ENCODE data around the gene SLC43A2.

Gene SLC43A2

GRCh38 chr17:1560101-1560857 is 68.4 kb downstream of the SLC43A2 start (continued):
- no peak for TF ChIP-seq ZNF391 (tag by site-specific recombination; IDR thresholded peaks at IDR 0.05; ENCODE audit: borderline replicate concordance, low read depth)

DNA sequence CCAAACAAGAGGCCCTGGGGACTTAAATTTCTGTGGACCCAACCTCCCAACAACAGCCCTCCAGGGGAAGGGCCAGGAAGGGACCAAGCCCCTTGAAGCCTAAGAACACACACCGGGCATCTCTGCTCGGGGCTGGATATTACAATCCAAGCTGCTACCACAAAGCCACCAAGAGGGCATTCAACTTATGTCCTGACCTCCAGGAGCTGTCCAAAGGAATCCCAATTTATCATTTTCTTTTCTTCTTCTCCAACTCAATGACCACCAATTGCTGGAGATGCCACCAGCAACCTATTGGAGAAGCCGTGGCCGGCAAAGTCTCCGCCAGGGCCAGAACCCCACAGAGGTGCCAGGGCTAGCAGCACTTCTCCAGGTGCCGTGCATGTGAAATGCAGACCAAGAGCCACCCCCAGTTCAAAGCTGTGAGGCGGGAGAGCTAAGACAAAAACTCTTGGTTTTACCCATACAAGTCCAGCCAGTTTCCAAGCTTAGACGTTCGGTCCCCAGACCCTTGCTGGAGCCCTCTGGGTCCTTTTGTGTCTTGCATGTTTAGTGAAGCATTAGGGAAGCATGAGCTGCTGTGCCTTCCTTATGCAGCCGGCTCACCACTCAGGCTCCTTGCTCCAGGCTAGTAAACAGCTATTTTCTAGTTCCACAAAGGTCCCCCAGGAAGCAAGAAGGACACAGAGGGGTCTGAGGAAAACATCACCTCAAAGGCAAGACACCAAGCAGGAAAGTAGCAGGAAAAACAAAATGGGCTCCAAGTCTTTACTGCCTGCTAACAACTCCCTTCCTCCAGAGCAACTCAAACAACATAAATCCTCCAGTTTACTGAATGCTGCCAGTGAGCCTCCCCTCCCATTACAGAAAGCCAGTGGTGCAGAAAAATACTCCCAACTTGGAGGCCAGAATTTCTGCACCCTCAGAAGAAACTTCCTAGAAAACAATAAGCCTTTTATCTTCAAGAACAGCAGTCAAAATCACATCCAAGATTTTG is 69.3 kb downstream of the SLC43A2 start:
- TF ChIP-seq GLIS1 (tag by site-specific recombination; IDR thresholded peaks at IDR 0.05) (peak; percentile 67), ZNF169 (tag by site-specific recombination; IDR thresholded peaks at IDR 0.05) (no peak), WT1 (tag by site-specific recombination; IDR thresholded peaks at IDR 0.05) (peak; percentile 64; the same call in 1 of the 2 replicates)
- TF ChIP-seq, protein P1, sequence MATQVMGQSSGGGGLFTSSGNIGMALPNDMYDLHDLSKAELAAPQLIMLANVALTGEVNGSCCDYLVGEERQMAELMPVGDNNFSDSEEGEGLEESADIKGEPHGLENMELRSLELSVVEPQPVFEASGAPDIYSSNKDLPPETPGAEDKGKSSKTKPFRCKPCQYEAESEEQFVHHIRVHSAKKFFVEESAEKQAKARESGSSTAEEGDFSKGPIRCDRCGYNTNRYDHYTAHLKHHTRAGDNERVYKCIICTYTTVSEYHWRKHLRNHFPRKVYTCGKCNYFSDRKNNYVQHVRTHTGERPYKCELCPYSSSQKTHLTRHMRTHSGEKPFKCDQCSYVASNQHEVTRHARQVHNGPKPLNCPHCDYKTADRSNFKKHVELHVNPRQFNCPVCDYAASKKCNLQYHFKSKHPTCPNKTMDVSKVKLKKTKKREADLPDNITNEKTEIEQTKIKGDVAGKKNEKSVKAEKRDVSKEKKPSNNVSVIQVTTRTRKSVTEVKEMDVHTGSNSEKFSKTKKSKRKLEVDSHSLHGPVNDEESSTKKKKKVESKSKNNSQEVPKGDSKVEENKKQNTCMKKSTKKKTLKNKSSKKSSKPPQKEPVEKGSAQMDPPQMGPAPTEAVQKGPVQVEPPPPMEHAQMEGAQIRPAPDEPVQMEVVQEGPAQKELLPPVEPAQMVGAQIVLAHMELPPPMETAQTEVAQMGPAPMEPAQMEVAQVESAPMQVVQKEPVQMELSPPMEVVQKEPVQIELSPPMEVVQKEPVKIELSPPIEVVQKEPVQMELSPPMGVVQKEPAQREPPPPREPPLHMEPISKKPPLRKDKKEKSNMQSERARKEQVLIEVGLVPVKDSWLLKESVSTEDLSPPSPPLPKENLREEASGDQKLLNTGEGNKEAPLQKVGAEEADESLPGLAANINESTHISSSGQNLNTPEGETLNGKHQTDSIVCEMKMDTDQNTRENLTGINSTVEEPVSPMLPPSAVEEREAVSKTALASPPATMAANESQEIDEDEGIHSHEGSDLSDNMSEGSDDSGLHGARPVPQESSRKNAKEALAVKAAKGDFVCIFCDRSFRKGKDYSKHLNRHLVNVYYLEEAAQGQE (tag by site-specific recombination; IDR thresholded peaks at IDR 0.05) = peak; percentile 69
- TF ChIP-seq, protein P2, sequence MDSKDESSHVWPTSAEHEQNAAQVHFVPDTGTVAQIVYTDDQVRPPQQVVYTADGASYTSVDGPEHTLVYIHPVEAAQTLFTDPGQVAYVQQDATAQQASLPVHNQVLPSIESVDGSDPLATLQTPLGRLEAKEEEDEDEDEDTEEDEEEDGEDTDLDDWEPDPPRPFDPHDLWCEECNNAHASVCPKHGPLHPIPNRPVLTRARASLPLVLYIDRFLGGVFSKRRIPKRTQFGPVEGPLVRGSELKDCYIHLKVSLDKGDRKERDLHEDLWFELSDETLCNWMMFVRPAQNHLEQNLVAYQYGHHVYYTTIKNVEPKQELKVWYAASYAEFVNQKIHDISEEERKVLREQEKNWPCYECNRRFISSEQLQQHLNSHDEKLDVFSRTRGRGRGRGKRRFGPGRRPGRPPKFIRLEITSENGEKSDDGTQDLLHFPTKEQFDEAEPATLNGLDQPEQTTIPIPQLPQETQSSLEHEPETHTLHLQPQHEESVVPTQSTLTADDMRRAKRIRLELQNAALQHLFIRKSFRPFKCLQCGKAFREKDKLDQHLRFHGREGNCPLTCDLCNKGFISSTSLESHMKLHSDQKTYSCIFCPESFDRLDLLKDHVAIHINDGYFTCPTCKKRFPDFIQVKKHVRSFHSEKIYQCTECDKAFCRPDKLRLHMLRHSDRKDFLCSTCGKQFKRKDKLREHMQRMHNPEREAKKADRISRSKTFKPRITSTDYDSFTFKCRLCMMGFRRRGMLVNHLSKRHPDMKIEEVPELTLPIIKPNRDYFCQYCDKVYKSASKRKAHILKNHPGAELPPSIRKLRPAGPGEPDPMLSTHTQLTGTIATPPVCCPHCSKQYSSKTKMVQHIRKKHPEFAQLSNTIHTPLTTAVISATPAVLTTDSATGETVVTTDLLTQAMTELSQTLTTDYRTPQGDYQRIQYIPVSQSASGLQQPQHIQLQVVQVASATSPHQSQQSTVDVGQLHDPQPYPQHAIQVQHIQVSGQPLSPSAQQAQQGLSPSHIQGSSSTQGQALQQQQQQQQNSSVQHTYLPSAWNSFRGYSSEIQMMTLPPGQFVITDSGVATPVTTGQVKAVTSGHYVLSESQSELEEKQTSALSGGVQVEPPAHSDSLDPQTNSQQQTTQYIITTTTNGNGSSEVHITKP (tag by site-specific recombination; IDR thresholded peaks at IDR 0.05) = 0 out of 2 replicates have a peak, but pooled peaks have one; percentile 21
- no peak overlapping the region for H3K4me3 ChIP-seq (ENCODE audit: low read depth, low read length)
- H3K36me3 ChIP-seq (ENCODE audit: control insufficient read depth in 2 of 2, insufficient read depth in 1 of 2, low read length in 2 of 2) = peaks cover 10 to 46% of the 10 kb centered on the region in 2 experiments; a peak in 2 of 3 replicates
- ChIA-PET CTCF (interaction anchor here (0.7 to 2.8 kb wide), 3 partner anchors 15 to 59 kb away, joined by 3 to 10 read pairs (median 4); no protein-coding TSS in a partner anchor), POLR2A (no interaction called here)
- no peak overlapping the region for H3K27ac ChIP-seq (ENCODE audit: extremely low read depth, low read depth, low read length)
- H3K4me1 ChIP-seq (ENCODE audit: control insufficient read depth, insufficient read depth, low read length) = peaks cover 6% of the 10 kb centered on the region
- no peaks in the 10 kb centered on the region for H3K9me3 ChIP-seq (ENCODE audit: control insufficient read depth, insufficient read depth, low read depth, low read length)

DNA sequence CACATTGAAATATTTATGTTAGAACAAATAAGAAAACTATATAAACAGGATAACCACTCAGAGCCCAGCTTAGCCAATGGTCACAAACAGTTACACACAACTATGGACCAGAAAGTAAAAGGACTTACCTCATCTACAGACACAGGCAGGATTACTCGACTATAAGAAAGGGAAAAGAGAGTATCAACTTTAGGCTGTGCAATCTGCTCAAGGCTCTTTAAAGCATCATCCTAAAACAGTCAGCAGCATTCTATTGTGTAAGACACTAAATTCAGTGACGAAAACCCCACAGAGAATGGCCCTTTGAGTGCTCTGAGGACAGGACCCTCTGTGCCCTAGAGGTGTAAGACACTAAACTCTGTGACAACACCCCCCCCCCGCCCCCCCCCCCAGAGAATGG is 70.2 kb downstream of the SLC43A2 start:
- H3K9me3 ChIP-seq (ENCODE audit: control insufficient read depth, insufficient read depth, low read depth, low read length) = no peaks in the 10 kb centered on the region
- H3K4me1 ChIP-seq (ENCODE audit: control insufficient read depth, insufficient read depth, low read length) = peaks cover 6% of the 10 kb centered on the region
- ChIA-PET POLR2A (interaction anchor here (0.6 kb wide), 1 partner anchor 89 kb away, joined by 3 read pairs; no protein-coding TSS in a partner anchor), CTCF (interaction anchor here (0.6 to 2.8 kb wide), 3 partner anchors 16 to 33 kb away, joined by 3 to 10 read pairs (median 4); no protein-coding TSS in a partner anchor)
- peaks cover 10 to 54% of the 10 kb centered on the region in 2 experiments; a peak in 2 of 3 replicates for H3K36me3 ChIP-seq (ENCODE audit: control insufficient read depth in 2 of 2, insufficient read depth in 1 of 2, low read length in 2 of 2)
- TF ChIP-seq ZFHX2 (tag by site-specific recombination; conservative IDR thresholded peaks at IDR 0.05) = no peak
- TF ChIP-seq, protein P3, sequence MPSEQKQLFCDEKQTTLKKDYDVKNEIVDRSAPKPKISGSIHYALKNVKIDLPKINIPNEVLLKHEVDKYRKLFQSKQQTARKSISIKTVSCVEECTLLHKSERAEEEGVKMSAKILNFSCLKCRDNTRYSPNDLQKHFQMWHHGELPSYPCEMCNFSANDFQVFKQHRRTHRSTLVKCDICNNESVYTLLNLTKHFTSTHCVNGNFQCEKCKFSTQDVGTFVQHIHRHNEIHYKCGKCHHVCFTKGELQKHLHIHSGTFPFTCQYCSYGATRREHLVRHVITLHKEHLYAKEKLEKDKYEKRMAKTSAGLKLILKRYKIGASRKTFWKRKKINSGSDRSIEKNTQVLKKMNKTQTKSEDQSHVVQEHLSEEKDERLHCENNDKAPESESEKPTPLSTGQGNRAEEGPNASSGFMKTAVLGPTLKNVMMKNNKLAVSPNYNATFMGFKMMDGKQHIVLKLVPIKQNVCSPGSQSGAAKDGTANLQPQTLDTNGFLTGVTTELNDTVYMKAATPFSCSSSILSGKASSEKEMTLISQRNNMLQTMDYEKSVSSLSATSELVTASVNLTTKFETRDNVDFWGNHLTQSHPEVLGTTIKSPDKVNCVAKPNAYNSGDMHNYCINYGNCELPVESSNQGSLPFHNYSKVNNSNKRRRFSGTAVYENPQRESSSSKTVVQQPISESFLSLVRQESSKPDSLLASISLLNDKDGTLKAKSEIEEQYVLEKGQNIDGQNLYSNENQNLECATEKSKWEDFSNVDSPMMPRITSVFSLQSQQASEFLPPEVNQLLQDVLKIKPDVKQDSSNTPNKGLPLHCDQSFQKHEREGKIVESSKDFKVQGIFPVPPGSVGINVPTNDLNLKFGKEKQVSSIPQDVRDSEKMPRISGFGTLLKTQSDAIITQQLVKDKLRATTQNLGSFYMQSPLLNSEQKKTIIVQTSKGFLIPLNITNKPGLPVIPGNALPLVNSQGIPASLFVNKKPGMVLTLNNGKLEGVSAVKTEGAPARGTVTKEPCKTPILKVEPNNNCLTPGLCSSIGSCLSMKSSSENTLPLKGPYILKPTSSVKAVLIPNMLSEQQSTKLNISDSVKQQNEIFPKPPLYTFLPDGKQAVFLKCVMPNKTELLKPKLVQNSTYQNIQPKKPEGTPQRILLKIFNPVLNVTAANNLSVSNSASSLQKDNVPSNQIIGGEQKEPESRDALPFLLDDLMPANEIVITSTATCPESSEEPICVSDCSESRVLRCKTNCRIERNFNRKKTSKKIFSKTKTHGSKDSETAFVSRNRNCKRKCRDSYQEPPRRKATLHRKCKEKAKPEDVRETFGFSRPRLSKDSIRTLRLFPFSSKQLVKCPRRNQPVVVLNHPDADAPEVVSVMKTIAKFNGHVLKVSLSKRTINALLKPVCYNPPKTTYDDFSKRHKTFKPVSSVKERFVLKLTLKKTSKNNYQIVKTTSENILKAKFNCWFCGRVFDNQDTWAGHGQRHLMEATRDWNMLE (tag by site-specific recombination; conservative IDR thresholded peaks at IDR 0.05; ENCODE audit: low read depth) = no peak
- no peak for TF ChIP-seq YY2 (tag by site-specific recombination; IDR thresholded peaks at IDR 0.05)
- no peak for TF ChIP-seq ZNF610 (tag by site-specific recombination; IDR thresholded peaks at IDR 0.05; ENCODE audit: borderline replicate concordance)
- TF ChIP-seq ZNF785 (tag by site-specific recombination; IDR thresholded peaks at IDR 0.05) = no peak
- no peak for TF ChIP-seq KLF16 (tag by site-specific recombination; IDR thresholded peaks at IDR 0.05)
- TF ChIP-seq ZNF184 (tag by site-specific recombination; IDR thresholded peaks at IDR 0.05) = no peak
- TF ChIP-seq ZNF23 (tag by site-specific recombination; IDR thresholded peaks at IDR 0.05; ENCODE audit: borderline replicate concordance) = no peak
- H3K27ac ChIP-seq (ENCODE audit: extremely low read depth, low read depth, low read length) = no peak overlapping the region
- H3K4me3 ChIP-seq (ENCODE audit: low read depth, low read length) = no peak overlapping the region
